Muscle of leg (tissue), 11 donors: ENCODE data around the gene CAMTA1. TPM values are rescaled to one million over a fixed set of nuclear protein-coding genes. Genes with fewer than 3 reads are reported as not detected.

Source experiments
- DNase-seq: peaks from one replicate; pipeline ENCODE4 v3.0.0; 2013
- H3K27ac ChIP-seq: one replicate; pipeline ENCODE4 v1.5.1; 2013; ENCODE audit warnings: mild to moderate bottlenecking, low read length, control low read depth
- H3K27me3 ChIP-seq: one replicate; pipeline ENCODE4 v1.6.1; 2013; ENCODE audit warnings: low read length; ENCODE audit not compliant: control insufficient read depth, insufficient read depth
- H3K36me3 ChIP-seq: one replicate; pipeline ENCODE4 v1.6.1; 2013; ENCODE audit warnings: low read length; ENCODE audit not compliant: control insufficient read depth, insufficient read depth
- H3K4me1 ChIP-seq: one replicate; pipeline ENCODE4 v1.6.1; 2013; ENCODE audit warnings: low read length; ENCODE audit not compliant: control insufficient read depth, insufficient read depth
- H3K4me3 ChIP-seq: one replicate; pipeline ENCODE4 v1.5.1; 2013; ENCODE audit warnings: low read length, control low read depth
- H3K9me3 ChIP-seq: replicated peaks from 2 replicates; pipeline ENCODE4 v1.6.1; 2013; ENCODE audit warnings: low read depth, low read length; ENCODE audit not compliant: control insufficient read depth
- WGBS: methylation state at CpG from one replicate; pipeline ENCODE4 v1.1.5; 2013; ENCODE audit warnings: missing lambda C conversion rate; ENCODE audit not compliant: insufficient coverage; 5-methylcytosine and 5-hydroxymethylcytosine counted together
- polyA plus RNA-seq, 8 donors: library from polyadenylated mRNA; unstranded; fragments of 120-200 nt; gene quantifications; one replicate each; pipeline versions ENCODE4 v1.2.1 to v1.2.3, GENCODE V29; 2013; ENCODE audit warnings: inconsistent platforms in 1 of 8, low replicate concordance in 1 of 8; ENCODE audit not compliant: insufficient read length in 8 of 8, insufficient read depth in 1 of 8
- total RNA-seq: library from RNA; stranded (reverse); fragments of 120-200 nt; gene quantifications from one replicate; pipeline ENCODE4 v1.2.4, GENCODE V29; 2013

The CAMTA1 gene
- total and polyA plus RNA-seq, 9 donors: 36.4 to 56.4 (median 47.7) TPM

GRCh38 chr1:7633506-7634245, 848.4 kb downstream of the CAMTA1 start:
- H3K27ac ChIP-seq: no peak overlapping the region
- H3K4me1 ChIP-seq: no peaks in the 10 kb centered on the region
- WGBS: 79% methylated on average over 25 of the region's 25 CpGs
- no peaks in the 10 kb centered on the region for H3K9me3 ChIP-seq
- H3K36me3 ChIP-seq: no peaks in the 10 kb centered on the region
- peaks cover 13% of the 10 kb centered on the region for H3K27me3 ChIP-seq
- no peak for DNase-seq
- H3K4me3 ChIP-seq: no peak overlapping the region

- H3K4me3 ChIP-seq: no peak overlapping the region
- H3K27ac ChIP-seq: no peak overlapping the region
- H3K27me3 ChIP-seq: peaks cover 9% of the 10 kb centered on the region
- no peaks in the 10 kb centered on the region for H3K36me3 ChIP-seq
- H3K4me1 ChIP-seq: no peaks in the 10 kb centered on the region
- 67% methylated on average over 9 of the region's 13 CpGs for WGBS
- no peaks in the 10 kb centered on the region for H3K9me3 ChIP-seq
- no peak for DNase-seq
These were observed 849.4 kb downstream of the CAMTA1 start for GRCh38 chr1:7634546-7635240.

GRCh38 chr1:7636795-7637526, 851.7 kb downstream of the CAMTA1 start:
- H3K27me3 ChIP-seq: peaks cover 6% of the 10 kb centered on the region
- no peaks in the 10 kb centered on the region for H3K9me3 ChIP-seq
- peaks cover under 1% of the 10 kb centered on the region for H3K4me1 ChIP-seq
- H3K36me3 ChIP-seq: no peaks in the 10 kb centered on the region
- no peak overlapping the region for H3K4me3 ChIP-seq
- no peak for DNase-seq
- WGBS: 79% methylated on average over 13 of the region's 16 CpGs
- no peak overlapping the region for H3K27ac ChIP-seq

GRCh38 chr1:7638078-7638477, 852.8 kb downstream of the CAMTA1 start:
- no peak overlapping the region for H3K4me3 ChIP-seq
- 46% methylated on average over 6 of the region's 8 CpGs for WGBS
- H3K36me3 ChIP-seq: no peaks in the 10 kb centered on the region
- peak; percentile 40 for DNase-seq
- H3K9me3 ChIP-seq: no peaks in the 10 kb centered on the region
- peaks cover 4% of the 10 kb centered on the region for H3K27me3 ChIP-seq
- peaks cover 11% of the 10 kb centered on the region for H3K4me1 ChIP-seq
- H3K27ac ChIP-seq: no peak overlapping the region

GRCh38 chr1:7639435-7640131, 854.3 kb downstream of the CAMTA1 start:
- Histone ChIP-seq H3K36me3 (no peaks in the 10 kb centered on the region), H3K4me1 (peaks cover 20% of the 10 kb centered on the region), H3K4me3 (no peak overlapping the region), H3K27me3 (peaks cover 4% of the 10 kb centered on the region), H3K27ac (no peak overlapping the region), H3K9me3 (no peaks in the 10 kb centered on the region)
- 83% methylated on average over 5 of the region's 13 CpGs for WGBS
- no peak for DNase-seq

- H3K27me3 ChIP-seq: peaks cover 4% of the 10 kb centered on the region
- H3K4me1 ChIP-seq: peaks cover 27% of the 10 kb centered on the region
- no peak for DNase-seq
- H3K27ac ChIP-seq: no peak overlapping the region
- no peaks in the 10 kb centered on the region for H3K9me3 ChIP-seq
- H3K4me3 ChIP-seq: no peak overlapping the region
- H3K36me3 ChIP-seq: no peaks in the 10 kb centered on the region
- WGBS: 97% methylated on average over 16 of the region's 18 CpGs
These were observed 855.1 kb downstream of the CAMTA1 start for GRCh38 chr1:7640350-7640749.

GRCh38 chr1:7640920-7641585, 855.8 kb downstream of the CAMTA1 start:
- H3K27me3 ChIP-seq: peaks cover 4% of the 10 kb centered on the region
- H3K27ac ChIP-seq: no peak overlapping the region
- H3K4me1 ChIP-seq: peaks cover 34% of the 10 kb centered on the region
- no peaks in the 10 kb centered on the region for H3K36me3 ChIP-seq
- H3K4me3 ChIP-seq: no peak overlapping the region
- 65% methylated on average over 18 of the region's 18 CpGs for WGBS
- DNase-seq: no peak
- no peaks in the 10 kb centered on the region for H3K9me3 ChIP-seq

GRCh38 chr1:7641587-7642417, 856.5 kb downstream of the CAMTA1 start:
- DNase-seq: no peak
- H3K9me3 ChIP-seq: no peaks in the 10 kb centered on the region

GRCh38 chr1:7642418-7642704, 857.1 kb downstream of the CAMTA1 start:
- no peaks in the 10 kb centered on the region for H3K9me3 ChIP-seq
- WGBS: 90% methylated on average over 9 of the region's 9 CpGs

More at GRCh38 chr1:7641587-7642417, 856.5 kb downstream of the CAMTA1 start:
- H3K36me3 ChIP-seq: no peaks in the 10 kb centered on the region
- 59% methylated on average over 17 of the region's 18 CpGs for WGBS
- H3K27ac ChIP-seq: no peak overlapping the region
- H3K27me3 ChIP-seq: peaks cover 4% of the 10 kb centered on the region
- H3K4me3 ChIP-seq: no peak overlapping the region
- peaks cover 37% of the 10 kb centered on the region for H3K4me1 ChIP-seq

More at GRCh38 chr1:7642418-7642704, 857.1 kb downstream of the CAMTA1 start:
- no peaks in the 10 kb centered on the region for H3K36me3 ChIP-seq
- peaks cover 4% of the 10 kb centered on the region for H3K27me3 ChIP-seq
- DNase-seq: no peak
- peaks cover 40% of the 10 kb centered on the region for H3K4me1 ChIP-seq
- no peak overlapping the region for H3K4me3 ChIP-seq
- no peak overlapping the region for H3K27ac ChIP-seq
